IMR-90 (cell line): ENCODE results near the gene ANKRD6.

Experiments
- CTCF ChIP-seq: conservative IDR thresholded peaks from 2 replicates; pipeline ENCODE4 v1.5.1; 2012; ENCODE audit warnings: mild to moderate bottlenecking, low read depth, low read length, improper control_type of control experiment
- MAFK ChIP-seq: IDR thresholded peaks from 2 replicates; pipeline ENCODE4 v1.6.1; 2012; ENCODE audit warnings: low read depth, low read length, improper control_type of control experiment
- RAD21 ChIP-seq: IDR thresholded peaks from 2 replicates; pipeline ENCODE4 v1.6.1; 2012; ENCODE audit warnings: low read length, improper control_type of control experiment
- RCOR1 ChIP-seq: IDR thresholded peaks from 2 replicates; pipeline ENCODE4 v1.6.1; 2012; ENCODE audit warnings: mild to moderate bottlenecking, low read length, improper control_type of control experiment; ENCODE audit not compliant: insufficient replicate concordance
- RFX5 ChIP-seq: IDR thresholded peaks from 2 replicates; pipeline ENCODE4 v1.8.0; 2012; ENCODE audit warnings: low read depth, mild to moderate bottlenecking, low read length, moderate library complexity

DNA sequence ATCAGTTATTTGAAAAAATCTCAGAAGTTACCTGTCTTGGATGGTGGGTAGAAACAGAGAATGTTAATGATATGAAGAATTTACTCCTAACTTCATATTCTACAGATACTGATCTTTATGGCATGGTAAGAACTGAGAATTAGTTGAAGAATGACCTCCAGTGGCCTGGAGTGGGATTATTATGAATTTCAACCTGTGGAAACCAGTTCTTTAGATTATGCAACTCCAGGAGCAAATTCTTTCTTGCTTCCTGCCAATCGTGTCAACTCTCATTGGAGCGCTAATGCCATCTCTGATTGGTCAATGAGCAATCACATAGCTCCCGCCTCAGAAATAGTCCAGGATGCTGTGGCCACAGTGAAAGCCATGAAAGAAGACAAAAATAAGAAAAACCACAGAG lies 165.0 kb downstream of the ANKRD6 start:
- TF ChIP-seq CTCF = no peak
- TF ChIP-seq RFX5 = no peak
- no peak for TF ChIP-seq MAFK
- no peak for TF ChIP-seq RCOR1
- TF ChIP-seq RAD21 = no peak
